Central memory CD8-positive, alpha-beta T cell (primary cell): ENCODE data around the gene PLOD3.

ENCODE experiments used
- ATAC-seq: fragments of 150-1000 bp; cut with Tn5 transposase; replicated peaks from 2 replicates; pipeline ENCODE4 v1.10.0; 2022; ENCODE audit warnings: mild to moderate bottlenecking, moderate FRiP score, moderate number of reproducible peaks; ENCODE audit not compliant: poor library complexity, severe bottlenecking; ENCODE audit errors: extremely low read depth
- DNase-seq, 2 donors: peaks; one replicate each; pipeline ENCODE4 v3.0.0; 2021; ENCODE audit warnings: low spot score in 2 of 2
- H3K27ac Mint-ChIP-seq: one replicate; pipeline ENCODE4 v1.8.0; 2022; ENCODE audit warnings: low read depth, mild to moderate bottlenecking, moderate library complexity, mixed read lengths
- H3K27me3 Mint-ChIP-seq: one replicate; pipeline ENCODE4 v1.8.0; 2022; ENCODE audit warnings: mixed read lengths
- H3K36me3 Mint-ChIP-seq: one replicate; pipeline ENCODE4 v1.8.0; 2022; ENCODE audit warnings: mild to moderate bottlenecking, moderate library complexity, mixed read lengths; ENCODE audit not compliant: insufficient read depth
- H3K4me1 Mint-ChIP-seq: one replicate; pipeline ENCODE4 v1.8.0; 2022; ENCODE audit warnings: mixed read lengths
- H3K4me3 Mint-ChIP-seq: one replicate; pipeline ENCODE4 v1.8.0; 2022; ENCODE audit warnings: mild to moderate bottlenecking, moderate library complexity, mixed read lengths
- H3K9me3 Mint-ChIP-seq: one replicate; pipeline ENCODE4 v1.8.0; 2022; ENCODE audit warnings: mixed read lengths

The PLOD3 gene

DNA sequence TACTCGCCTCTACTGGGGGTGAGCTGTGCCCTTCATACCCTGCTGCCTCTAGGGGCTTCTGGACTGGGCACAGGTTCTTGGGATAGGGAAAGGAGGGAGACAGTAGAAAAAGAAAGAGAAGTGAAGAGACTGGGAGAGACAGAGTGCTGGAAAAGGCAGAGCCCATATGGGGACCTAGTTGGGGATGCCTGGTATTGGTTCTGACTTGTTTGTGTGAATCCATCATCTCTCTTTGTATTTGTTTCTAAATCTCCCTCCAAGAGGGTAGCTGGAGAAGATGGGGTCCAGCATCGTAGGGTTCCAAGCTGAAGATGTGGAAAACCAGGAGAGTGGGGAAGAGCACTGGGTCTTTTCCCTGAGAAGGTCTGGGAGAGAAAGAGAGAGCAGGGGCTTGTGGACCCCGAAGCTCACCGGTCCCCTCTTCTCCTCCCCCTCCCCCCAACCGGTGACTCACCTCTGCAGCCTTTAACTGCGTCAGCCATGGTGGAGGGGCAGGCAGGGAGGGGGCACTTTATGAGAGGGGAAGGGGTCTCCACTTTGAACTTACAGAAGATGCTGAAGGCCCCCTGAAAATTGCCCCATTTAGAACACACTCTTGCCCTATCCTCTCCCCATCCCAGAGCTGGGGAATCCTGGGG is 48.9 kb downstream of the PLOD3 start:
- Mint-ChIP-seq H3K4me3 (no peak overlapping the region), H3K27ac (no peak overlapping the region), H3K27me3 (peaks cover 89% of the 10 kb centered on the region), H3K4me1 (peaks cover 55% of the 10 kb centered on the region), H3K36me3 (peaks cover 28% of the 10 kb centered on the region), H3K9me3 (no peaks in the 10 kb centered on the region)
- ATAC-seq (no peak), DNase-seq (no peak)

DNA sequence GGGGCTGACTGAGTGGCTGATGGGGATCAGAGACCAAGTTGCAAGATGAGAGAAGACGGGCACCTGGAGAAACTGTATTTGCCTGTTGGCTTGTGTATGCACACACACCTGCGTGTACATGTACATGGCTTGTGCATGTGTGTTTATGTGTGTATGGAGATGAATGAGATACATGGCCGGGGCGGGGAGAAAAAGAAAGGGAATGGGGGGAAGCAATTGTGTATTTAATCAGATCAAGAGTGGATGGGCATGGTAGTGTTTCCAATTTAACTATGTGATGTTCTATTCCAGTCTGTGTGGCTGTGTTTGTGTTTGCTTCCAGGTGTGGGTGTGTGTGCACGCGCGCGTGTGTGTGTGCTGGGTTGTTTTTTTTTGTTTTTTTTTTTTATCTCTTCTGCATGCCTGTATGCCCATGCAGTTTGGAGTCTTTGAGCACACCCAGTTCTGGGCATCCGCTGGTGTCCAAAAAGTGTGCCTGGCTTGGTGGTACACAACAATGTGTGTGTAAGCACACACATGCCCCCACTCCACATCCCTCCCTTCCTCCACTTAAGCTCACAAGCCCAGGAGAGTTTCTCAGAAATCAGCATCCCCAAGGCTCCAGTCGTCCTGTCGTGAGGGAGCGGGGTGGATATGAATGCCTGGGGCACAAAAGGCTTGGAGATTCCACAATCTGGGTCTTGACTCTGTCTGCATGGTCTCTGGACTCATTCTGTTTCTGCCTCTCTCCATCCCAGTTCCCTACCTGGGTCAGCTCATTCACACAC is 49.6 kb downstream of the PLOD3 start:
- peaks cover 82% of the 10 kb centered on the region for H3K27me3 Mint-ChIP-seq
- peaks cover 28% of the 10 kb centered on the region for H3K36me3 Mint-ChIP-seq
- DNase-seq (no peak), ATAC-seq (no peak)
- H3K27ac Mint-ChIP-seq: no peak overlapping the region
- H3K4me1 Mint-ChIP-seq: peaks cover 48% of the 10 kb centered on the region
- no peak overlapping the region for H3K4me3 Mint-ChIP-seq
- no peaks in the 10 kb centered on the region for H3K9me3 Mint-ChIP-seq

DNA sequence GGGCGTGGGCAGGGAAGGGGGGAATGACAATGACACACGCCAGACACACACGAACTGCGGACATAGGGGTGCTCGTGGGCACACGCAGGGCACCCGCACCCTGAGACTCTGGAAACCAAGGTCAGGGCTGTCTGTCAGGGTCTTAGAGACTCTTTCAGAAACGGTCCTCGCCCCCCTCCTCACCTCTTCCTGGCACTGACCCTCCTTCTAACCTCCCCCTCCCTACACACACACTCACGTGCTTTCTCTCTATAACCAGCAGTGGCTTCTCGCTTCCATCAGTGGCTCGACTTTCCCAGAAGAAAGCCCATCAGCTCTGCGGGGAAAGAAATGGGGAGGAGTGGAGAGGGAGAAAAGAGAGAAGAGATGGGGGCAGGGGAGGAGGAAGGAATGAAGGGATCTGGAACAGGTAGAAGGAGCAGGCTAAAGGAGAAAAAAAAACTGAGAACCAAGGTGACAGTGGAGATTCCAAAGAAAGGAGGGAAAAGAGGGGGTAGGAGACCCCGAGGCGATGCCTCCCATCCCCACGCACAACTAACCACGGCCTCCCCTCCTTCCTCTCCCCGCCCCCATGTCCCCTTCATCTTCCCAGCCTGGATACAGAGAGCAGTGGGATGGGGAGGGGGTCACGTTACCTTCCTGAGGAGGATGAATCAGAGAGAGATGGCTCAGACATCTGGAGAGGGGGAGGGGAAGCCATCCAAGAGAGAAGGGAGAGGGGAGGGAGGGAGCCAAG is 50.3 kb downstream of the PLOD3 start:
- H3K4me3 Mint-ChIP-seq: no peak overlapping the region
- peaks cover 45% of the 10 kb centered on the region for H3K4me1 Mint-ChIP-seq
- peaks cover 28% of the 10 kb centered on the region for H3K36me3 Mint-ChIP-seq
- ATAC-seq (no peak), DNase-seq (no peak)
- H3K9me3 Mint-ChIP-seq: no peaks in the 10 kb centered on the region
- H3K27ac Mint-ChIP-seq: peak overlapping the region; percentile 38
- H3K27me3 Mint-ChIP-seq: peaks cover 81% of the 10 kb centered on the region

DNA sequence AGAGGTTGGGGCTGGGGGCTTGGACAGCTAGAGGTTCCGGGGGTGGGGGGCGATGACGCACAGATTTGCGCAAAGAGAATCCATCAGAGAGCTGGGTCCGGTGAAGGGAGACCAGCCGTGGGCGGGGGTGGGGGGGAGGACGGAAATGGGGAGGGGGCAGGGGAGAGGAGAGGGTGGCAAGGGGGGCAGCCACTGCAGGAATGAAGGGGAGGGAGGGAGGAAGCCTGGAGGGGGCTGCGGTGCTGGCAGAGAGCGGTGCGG is 50.8 kb downstream of the PLOD3 start:
- Mint-ChIP-seq H3K4me1 (peaks cover 41% of the 10 kb centered on the region), H3K9me3 (no peaks in the 10 kb centered on the region), H3K27ac (peak overlapping the region; percentile 38), H3K4me3 (no peak overlapping the region), H3K36me3 (peaks cover 25% of the 10 kb centered on the region), H3K27me3 (peaks cover 78% of the 10 kb centered on the region)
- ATAC-seq (no peak), DNase-seq (no peak)

DNA sequence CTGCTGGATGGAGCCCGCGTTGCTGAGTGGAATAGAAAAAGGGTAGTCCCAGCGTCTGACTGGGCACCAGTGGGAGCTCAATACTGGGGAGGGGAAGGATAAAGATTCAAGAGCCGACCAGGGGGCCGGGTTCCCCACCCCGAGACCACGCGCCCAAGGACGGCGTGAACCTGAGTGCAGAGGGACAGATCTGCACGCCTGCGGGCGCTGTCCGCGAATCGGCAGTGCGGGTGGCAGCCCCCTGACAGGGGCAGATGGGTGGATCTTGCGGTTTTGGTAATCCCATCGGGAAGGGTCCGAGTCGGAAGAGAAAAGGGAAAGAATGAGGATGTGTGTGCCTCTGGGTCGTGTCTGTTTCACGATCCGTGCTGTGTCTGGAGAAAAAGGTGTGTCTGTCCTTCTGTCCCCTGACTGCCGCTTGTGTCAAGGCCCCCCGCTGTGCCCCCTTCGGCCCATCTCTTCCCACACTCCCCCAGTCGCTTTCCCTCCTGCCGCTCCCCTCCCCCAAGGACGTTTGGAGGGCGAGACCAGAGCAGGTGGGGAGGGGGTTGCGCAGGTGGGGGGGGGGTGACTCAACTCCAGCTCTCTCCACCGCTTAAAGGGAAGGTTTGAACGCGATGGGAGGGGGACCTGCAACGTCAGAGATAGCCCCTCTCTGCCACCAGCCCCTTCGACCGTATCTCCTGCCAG is 51.3 kb downstream of the PLOD3 start:
- Mint-ChIP-seq H3K9me3 (no peaks in the 10 kb centered on the region), H3K27ac (peak overlapping the region; percentile 89), H3K27me3 (peaks cover 73% of the 10 kb centered on the region), H3K36me3 (peaks cover 23% of the 10 kb centered on the region), H3K4me3 (peak overlapping the region; percentile 78), H3K4me1 (peaks cover 36% of the 10 kb centered on the region)
- DNase-seq: no peak
- ATAC-seq: no peak

DNA sequence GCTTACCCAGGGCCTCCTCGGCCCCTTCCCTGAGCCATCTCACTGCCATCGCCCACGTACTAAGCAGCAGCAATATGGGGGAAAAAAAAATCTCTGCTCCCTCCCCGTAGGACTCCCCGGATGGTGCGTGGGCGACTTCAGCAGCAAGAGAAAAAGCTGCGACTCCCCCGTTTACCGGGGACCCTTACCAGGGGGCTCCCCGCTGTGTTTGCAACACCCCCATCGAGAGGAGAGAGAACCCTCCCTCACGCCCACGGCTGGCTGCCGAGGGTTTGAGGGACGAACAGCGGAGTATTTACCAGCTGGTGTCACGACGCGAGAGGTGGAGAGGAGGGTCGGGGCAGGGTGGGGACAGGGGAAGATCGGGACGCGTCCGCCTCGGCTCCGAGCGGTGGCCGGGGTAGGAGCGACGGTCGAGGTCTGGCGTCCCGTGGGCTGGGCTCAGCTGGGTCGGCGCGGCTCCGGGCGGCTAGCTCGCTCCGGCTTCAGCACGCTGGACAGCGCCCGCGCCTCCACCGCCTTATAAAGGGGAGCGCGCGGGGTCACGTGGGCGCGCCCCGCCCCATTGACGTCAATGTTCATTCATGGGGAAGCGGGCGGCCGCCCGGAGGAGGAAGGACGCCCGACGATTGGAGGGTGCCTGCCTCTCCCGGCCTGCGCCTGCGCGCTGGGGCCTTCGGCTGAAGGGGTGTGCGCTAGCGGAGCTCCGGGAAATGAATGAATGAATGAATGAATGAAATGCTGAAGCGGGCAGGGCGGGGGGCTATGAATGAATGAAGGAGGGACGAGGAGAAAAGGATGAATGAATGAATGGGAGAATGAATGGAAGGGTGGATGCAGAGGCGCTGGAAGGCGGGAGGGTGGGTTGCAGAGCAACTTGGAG is 52.1 kb downstream of the PLOD3 start, which contains the start of gene VGF:
TSS of gene VGF (minus strand) at position 495 of the 883 bp plus-strand sequence. CDS start 726 bp downstream, outside the sequence.
- ATAC-seq (peak; percentile 90), DNase-seq (peak; percentile 83 to 87)
- Mint-ChIP-seq H3K4me3 (peak within 1 kb of the TSS; percentile 78), H3K27me3 (peaks cover 68% of the 10 kb centered on the region), H3K27ac (peak within 1 kb of the TSS; percentile 89), H3K9me3 (no peaks in the 10 kb centered on the region), H3K4me1 (peaks cover 28% of the 10 kb centered on the region), H3K36me3 (peaks cover 20% of the 10 kb centered on the region)

DNA sequence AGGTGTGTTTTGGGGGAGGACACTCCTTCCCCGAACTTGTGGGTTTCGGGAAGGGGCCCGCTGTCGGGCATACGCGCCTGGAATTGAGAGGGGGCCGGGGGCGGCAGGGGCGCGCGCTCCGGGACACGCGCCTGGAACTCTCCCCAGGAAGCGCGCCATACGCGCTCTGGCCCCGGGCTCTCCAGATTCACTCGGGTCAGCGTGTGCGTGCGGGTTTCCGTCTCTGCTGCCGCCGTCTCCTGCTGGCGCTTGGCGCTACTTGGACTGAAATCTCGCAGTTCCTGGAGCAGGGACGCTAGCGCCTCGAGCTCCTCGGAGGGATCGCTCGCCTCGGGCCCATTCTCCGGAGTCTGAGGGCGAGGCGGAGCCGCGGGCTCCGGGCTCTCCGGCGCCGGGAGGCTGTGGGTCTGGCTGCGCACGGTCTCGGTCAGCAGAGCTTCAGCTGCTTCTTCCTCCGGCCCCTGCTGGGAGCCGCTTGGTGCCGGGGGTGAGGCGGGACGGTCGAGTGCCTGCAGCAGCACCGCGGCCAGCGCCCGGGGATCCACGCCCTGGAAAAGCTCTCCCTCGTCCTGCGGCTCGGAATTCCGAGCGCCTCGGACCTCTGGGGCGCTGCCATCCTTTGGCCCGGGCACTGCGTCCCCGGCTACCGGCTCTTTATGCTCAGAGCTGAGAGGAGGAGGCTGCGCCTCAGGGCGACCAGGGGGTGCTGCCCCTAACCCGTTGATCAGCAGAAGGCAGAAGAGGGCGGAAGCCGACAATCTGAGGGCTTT is 53.1 kb downstream of the PLOD3 start:
- Mint-ChIP-seq H3K4me3 (peak overlapping the region; percentile 78), H3K27ac (no peak overlapping the region), H3K36me3 (peaks cover 21% of the 10 kb centered on the region), H3K27me3 (peaks cover 65% of the 10 kb centered on the region), H3K4me1 (peaks cover 21% of the 10 kb centered on the region), H3K9me3 (no peaks in the 10 kb centered on the region)
- DNase-seq: no peak
- no peak for ATAC-seq

DNA sequence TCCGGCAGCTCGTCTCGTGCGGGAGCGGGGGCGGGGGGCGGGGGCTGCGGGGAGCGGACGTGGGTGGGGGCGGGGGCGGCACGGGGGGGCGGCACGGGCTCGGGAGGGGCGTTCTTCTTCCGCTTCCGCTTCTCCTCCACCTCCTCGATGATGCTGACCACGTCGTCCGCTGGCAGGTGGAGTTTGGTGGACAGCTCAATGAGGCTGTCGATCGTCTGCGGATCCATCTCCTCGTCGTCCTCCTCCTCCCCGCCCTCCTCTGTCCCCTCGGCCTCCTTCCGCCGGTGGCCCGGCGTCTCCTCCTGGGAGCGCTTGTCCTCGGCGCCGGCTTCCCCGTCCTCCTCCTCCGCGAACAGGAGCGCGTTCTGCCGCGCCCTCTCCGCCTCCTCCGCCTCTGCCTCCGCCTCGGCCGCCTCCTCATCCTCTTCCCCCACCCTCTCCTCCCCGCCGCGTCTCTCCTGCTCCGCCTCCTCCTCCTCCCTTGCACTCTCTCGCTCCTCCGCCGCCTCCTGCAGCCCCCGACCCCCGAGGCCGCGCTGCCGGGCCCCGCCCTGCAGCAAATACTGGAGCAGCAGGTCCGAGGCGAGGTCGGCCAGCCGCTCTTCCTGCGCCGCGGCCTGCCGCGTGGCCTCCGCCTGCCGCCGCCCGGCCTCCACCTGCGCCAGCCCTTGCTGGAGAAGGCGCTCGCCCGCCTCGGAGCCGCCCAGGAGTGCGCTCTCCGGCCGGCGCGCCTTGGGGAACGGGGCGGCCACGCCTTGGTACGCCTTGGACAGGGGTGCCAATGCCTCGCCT is 53.9 kb downstream of the PLOD3 start:
- Mint-ChIP-seq H3K36me3 (peaks cover 21% of the 10 kb centered on the region), H3K4me1 (peaks cover 15% of the 10 kb centered on the region), H3K27me3 (peaks cover 57% of the 10 kb centered on the region), H3K9me3 (no peaks in the 10 kb centered on the region), H3K4me3 (peak overlapping the region; percentile 78), H3K27ac (no peak overlapping the region)
- ATAC-seq (no peak), DNase-seq (no peak)

DNA sequence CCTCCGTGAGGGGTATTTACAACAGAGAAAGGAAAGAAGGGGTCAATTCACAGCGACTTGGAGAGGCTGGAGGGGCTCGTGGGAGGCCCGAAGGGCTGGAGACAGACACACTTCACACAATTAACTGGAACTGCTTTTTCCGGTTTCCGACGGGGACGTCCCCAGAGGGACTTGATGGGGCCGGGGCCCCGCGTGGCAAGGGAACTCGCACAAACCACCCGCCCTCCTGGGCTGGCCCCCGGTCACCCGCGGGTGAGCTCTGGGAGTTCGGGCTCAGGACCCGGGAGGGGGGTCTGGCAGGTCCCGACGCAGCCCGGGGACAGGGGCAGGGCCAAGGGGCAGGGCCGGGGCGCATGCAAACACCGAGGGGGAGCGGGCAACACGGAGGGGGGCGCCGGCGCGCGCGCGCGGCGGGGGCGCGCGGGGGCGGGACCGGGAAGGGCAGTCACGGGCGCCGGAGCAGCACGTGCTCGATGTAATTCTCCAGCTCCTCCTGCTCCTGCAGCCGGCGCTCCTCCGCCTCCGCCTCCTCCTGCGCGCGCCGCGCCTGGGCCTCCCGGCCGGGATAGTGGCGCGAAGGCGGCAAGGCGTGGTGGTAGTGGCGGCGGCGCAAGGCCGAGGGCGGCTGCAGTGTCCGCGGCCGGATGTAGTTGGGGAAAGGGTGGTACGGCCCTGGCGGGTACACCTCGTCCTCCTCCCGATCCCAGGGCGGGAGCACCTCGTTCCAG is 54.7 kb downstream of the PLOD3 start:
- Mint-ChIP-seq H3K9me3 (no peaks in the 10 kb centered on the region), H3K4me3 (peak overlapping the region; percentile 78), H3K4me1 (peaks cover 11% of the 10 kb centered on the region), H3K27me3 (peaks cover 49% of the 10 kb centered on the region), H3K27ac (no peak overlapping the region), H3K36me3 (peaks cover 22% of the 10 kb centered on the region)
- ATAC-seq (no peak), DNase-seq (no peak)

DNA sequence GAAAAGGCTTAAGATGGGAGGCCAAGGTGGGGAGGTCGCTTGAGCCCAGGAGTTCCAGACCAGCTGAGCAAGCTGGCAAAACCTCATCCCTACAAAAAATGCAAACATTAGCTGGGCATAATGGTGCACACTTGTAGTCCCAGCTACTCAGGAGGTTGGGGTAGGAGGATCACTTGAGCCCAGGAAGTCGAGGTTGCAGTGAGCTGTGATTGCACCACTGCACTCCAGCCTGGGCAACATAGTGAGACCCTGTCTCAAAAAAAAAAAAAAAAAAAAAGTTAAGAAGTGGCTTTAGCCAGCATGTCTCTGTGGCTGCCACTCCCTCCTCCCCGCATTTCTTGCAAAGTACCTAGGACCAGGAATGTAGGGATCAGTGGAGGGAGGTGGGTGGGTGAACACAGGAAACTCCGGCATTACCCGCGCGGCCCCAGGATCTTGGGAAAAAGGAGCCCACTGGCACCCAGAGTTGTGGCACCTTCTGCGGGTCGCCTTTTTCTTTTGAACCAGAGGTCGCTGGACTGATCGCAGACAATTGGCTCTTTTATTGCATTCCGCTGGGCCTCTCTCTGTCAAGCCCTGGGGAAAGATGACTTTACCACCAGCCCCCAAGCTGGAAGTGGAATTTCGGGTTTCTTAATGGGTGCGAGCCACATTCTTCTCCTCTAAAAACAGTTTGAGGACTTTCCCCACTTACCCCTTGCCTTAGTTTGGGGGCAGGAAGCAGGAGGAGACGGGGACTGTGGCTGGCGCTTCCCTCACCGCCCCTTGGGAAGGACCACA is 55.5 kb downstream of the PLOD3 start:
- Mint-ChIP-seq H3K9me3 (no peaks in the 10 kb centered on the region), H3K36me3 (peaks cover 21% of the 10 kb centered on the region), H3K4me1 (peaks cover 11% of the 10 kb centered on the region), H3K27me3 (peaks cover 41% of the 10 kb centered on the region), H3K27ac (no peak overlapping the region), H3K4me3 (peak overlapping the region; percentile 78)
- ATAC-seq: no peak
- DNase-seq: no peak
